WTC11 (cell line): ENCODE measurements around the gene HHIPL1. TPM values are rescaled to one million over a fixed set of nuclear protein-coding genes. Genes with fewer than 3 reads are reported as not detected.

ENCODE experiments used
- ATAC-seq: fragments of 200-7000 bp; cut with Tn5 transposase; 2 replicates; pipeline ENCODE4 v1.10.0; 2021; ENCODE audit warnings: mild to moderate bottlenecking, moderate library complexity
- CTCF ChIA-PET: fragments of 300-600 bp; sonication (Branson Sonifier 250); formaldehyde crosslinking; loops from one replicate; lab custom pipeline; 2021; ENCODE audit warnings: antibody characterized with exemption; lab: Charles Lee
- POLR2A ChIA-PET: fragments of 350-600 bp; sonication (Branson Sonifier 250); formaldehyde crosslinking; loops from one replicate; lab custom pipeline; 2021; ENCODE audit warnings: antibody characterized with exemption; lab: Charles Lee
- DNase-seq: peaks from one replicate; pipeline ENCODE4 v3.0.0; 2021; ENCODE audit warnings: low spot score
- H3K27ac Mint-ChIP-seq: 2 replicates; pipeline ENCODE4 v1.8.0; 2021; ENCODE audit warnings: mixed read lengths
- H3K27me3 Mint-ChIP-seq: 2 replicates; pipeline ENCODE4 v1.8.0; 2021; ENCODE audit warnings: low read depth, mild to moderate bottlenecking, moderate library complexity, mixed read lengths
- H3K36me3 Mint-ChIP-seq: 2 replicates; pipeline ENCODE4 v1.8.0; 2021; ENCODE audit warnings: mixed read lengths
- H3K4me1 Mint-ChIP-seq: 2 replicates; pipeline ENCODE4 v1.8.0; 2022; ENCODE audit warnings: mixed read lengths
- H3K4me3 Mint-ChIP-seq: 2 replicates; pipeline ENCODE4 v1.8.0; 2021; ENCODE audit warnings: mild to moderate bottlenecking, moderate library complexity, mixed read lengths
- H3K9me3 Mint-ChIP-seq: 2 replicates; pipeline ENCODE4 v1.8.0; 2021; ENCODE audit warnings: mixed read lengths
- CDX4 ChIP-seq: fragments of 250-450 bp; sonication (Bioruptor Pico); IDR thresholded peaks from 2 replicates; pipeline ENCODE4 v1.9.0; 2021; ENCODE audit warnings: moderate library complexity, mild to moderate bottlenecking, inconsistent platforms, borderline replicate concordance
- E2F5 ChIP-seq: sonication (generic); formaldehyde crosslinking; IDR thresholded peaks from 2 replicates; pipeline ENCODE4 v1.8.1; 2022; ENCODE audit warnings: mild to moderate bottlenecking, moderate library complexity, missing genetic modification reagents
- ETV6 ChIP-seq: sonication (generic); formaldehyde crosslinking; IDR thresholded peaks from 2 replicates; pipeline ENCODE4 v1.8.1; 2022; ENCODE audit warnings: mild to moderate bottlenecking, missing genetic modification reagents
- GABPB1 ChIP-seq: sonication (generic); formaldehyde crosslinking; IDR thresholded peaks from 2 replicates; pipeline ENCODE4 v1.8.1; 2023; ENCODE audit warnings: mild to moderate bottlenecking, missing genetic modification reagents
- SMAD3 ChIP-seq: sonication (generic); formaldehyde crosslinking; IDR thresholded peaks from 2 replicates; pipeline ENCODE4 v1.8.0; 2022; ENCODE audit warnings: missing genetic modification reagents, mild to moderate bottlenecking, borderline replicate concordance
- SMAD4 ChIP-seq: sonication (generic); formaldehyde crosslinking; IDR thresholded peaks from 2 replicates; pipeline ENCODE4 v1.8.0; 2022; ENCODE audit warnings: mild to moderate bottlenecking, missing genetic modification reagents
- USF2 ChIP-seq: sonication (generic); formaldehyde crosslinking; IDR thresholded peaks from 2 replicates; pipeline ENCODE4 v1.8.1; 2023; ENCODE audit warnings: mild to moderate bottlenecking, missing genetic modification reagents, moderate library complexity
- ZMAT4 ChIP-seq: fragments of 250-450 bp; sonication (Bioruptor Pico); IDR thresholded peaks from 2 replicates; pipeline ENCODE4 v1.9.0; 2021; ENCODE audit warnings: mild to moderate bottlenecking
- ZNF219 ChIP-seq: sonication (generic); formaldehyde crosslinking; IDR thresholded peaks from 2 replicates; pipeline ENCODE4 v1.8.0; 2023; ENCODE audit warnings: missing genetic modification reagents, mild to moderate bottlenecking, borderline replicate concordance
- ZNF317 ChIP-seq: sonication (generic); formaldehyde crosslinking; IDR thresholded peaks from 2 replicates; pipeline ENCODE4 v1.8.1; 2023; ENCODE audit warnings: low read depth, mild to moderate bottlenecking, moderate library complexity, missing genetic modification reagents, borderline replicate concordance
- ZNF396 ChIP-seq: fragments of 250-450 bp; sonication (Bioruptor Pico); IDR thresholded peaks from 2 replicates; pipeline ENCODE4 v1.8.0; 2021; ENCODE audit warnings: mild to moderate bottlenecking, moderate library complexity, borderline replicate concordance
- total RNA-seq: library from RNA; stranded (reverse); gene quantifications from 3 replicates; pipeline ENCODE4 v1.2.3, GENCODE V29; 2021
- TF ChIP-seq, protein P1 (sequence below): sonication (generic); formaldehyde crosslinking; IDR thresholded peaks from 2 replicates; pipeline ENCODE4 v1.8.1; 2022; ENCODE audit warnings: missing genetic modification reagents, borderline replicate concordance
- TF ChIP-seq, protein P2 (sequence below): sonication (generic); formaldehyde crosslinking; IDR thresholded peaks from 2 replicates; pipeline ENCODE4 v1.8.1; 2023; ENCODE audit warnings: mild to moderate bottlenecking, missing genetic modification reagents, moderate library complexity

The HHIPL1 gene
- total RNA-seq, 1 experiment from 2014 or later = 1.5 TPM

GRCh38 chr14:99643343-99643742, 1.6 kb upstream of the HHIPL1 start (continued):
- TF ChIP-seq USF2 (CRISPR knock-in tag) (no peak), ZNF219 (CRISPR knock-in tag) (no peak), ZMAT4 (CRISPR knock-in tag) (no peak)

GRCh38 chr14:99644035-99644587, 818 bp upstream of the HHIPL1 start:
- Mint-ChIP-seq H3K9me3 (no peaks in the 10 kb centered on the region), H3K4me1 (peaks cover 5% of the 10 kb centered on the region), H3K27me3 (peaks cover 37% of the 10 kb centered on the region), H3K27ac (no peak overlapping the region), H3K4me3 (peak overlapping the region; percentile 55), H3K36me3 (no peaks in the 10 kb centered on the region)
- DNase-seq (no peak), ATAC-seq (no peak)
- no peak for TF ChIP-seq GABPB1 (CRISPR knock-in tag)
- TF ChIP-seq SMAD4 = no peak
- TF ChIP-seq ETV6 (CRISPR knock-in tag) = no peak
- no peak for TF ChIP-seq USF2 (CRISPR knock-in tag)
- no peak for TF ChIP-seq E2F5 (CRISPR knock-in tag)
- TF ChIP-seq ZNF317 (CRISPR knock-in tag) = no peak
- TF ChIP-seq ZNF396 (CRISPR knock-in tag) = no peak
- TF ChIP-seq, protein P1, sequence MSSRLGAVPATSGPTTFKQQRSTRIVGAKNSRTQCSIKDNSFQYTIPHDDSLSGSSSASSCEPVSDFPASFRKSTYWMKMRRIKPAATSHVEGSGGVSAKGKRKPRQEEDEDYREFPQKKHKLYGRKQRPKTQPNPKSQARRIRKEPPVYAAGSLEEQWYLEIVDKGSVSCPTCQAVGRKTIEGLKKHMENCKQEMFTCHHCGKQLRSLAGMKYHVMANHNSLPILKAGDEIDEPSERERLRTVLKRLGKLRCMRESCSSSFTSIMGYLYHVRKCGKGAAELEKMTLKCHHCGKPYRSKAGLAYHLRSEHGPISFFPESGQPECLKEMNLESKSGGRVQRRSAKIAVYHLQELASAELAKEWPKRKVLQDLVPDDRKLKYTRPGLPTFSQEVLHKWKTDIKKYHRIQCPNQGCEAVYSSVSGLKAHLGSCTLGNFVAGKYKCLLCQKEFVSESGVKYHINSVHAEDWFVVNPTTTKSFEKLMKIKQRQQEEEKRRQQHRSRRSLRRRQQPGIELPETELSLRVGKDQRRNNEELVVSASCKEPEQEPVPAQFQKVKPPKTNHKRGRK = no peak
- TF ChIP-seq CDX4 (CRISPR knock-in tag) = no peak
- CTCF ChIA-PET = no interaction called here
- POLR2A ChIA-PET = no interaction called here

DNA sequence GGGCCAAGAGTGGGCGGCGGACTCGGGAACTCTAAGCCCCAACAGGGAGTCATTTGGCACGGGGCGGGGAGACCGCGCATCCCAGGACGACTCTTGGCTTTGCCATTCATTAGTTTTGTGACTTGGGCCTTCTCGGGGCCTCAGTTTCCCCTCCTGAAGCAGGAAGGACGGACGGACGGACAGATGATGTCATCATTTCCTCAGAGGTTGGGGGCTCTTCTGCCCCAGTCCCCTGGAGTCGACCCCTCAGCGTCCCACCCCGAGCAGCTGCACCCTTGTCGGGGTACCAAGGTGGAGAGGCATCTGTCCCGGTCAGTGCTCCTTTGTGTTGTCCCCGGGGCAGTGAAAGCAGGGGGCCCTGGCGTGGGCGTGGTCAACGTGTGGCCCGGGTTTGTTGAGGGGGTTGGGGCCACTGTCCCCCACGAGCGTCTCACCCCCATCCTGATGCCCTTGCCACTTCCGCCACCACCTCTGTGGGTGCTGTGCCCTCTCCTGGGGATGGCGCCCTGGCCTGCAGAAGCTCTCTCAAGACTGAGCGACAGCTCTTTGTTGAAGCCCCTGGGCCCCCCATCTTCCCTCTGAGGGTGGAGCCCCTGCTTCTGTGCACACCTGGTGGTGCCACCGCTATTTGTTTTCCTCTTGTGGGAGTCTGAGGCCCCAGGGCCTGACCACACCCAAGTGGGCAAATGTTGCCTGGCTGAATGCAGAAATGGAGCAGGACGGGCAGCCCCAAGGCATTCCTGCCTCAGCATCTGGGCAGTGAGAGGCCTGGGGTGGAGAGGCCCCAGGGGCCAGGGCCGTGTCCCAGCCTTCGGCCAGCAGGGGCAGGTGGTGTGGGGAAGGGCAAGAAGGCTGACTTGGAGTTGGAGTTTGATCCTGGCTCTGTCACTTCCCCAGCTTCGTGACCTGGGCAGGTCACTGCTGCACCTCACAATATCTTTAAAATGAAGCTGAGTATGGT, 896 bp downstream of the HHIPL1 start:
- TF ChIP-seq SMAD3 (CRISPR knock-in tag) (0 out of 2 replicates have a peak, but pooled peaks have one; percentile 19), ZNF317 (CRISPR knock-in tag) (no peak)
- TF ChIP-seq, protein P2, sequence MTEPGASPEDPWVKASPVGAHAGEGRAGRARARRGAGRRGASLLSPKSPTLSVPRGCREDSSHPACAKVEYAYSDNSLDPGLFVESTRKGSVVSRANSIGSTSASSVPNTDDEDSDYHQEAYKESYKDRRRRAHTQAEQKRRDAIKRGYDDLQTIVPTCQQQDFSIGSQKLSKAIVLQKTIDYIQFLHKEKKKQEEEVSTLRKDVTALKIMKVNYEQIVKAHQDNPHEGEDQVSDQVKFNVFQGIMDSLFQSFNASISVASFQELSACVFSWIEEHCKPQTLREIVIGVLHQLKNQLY (CRISPR knock-in tag) = no peak
- POLR2A ChIA-PET = no interaction called here
- peaks cover 39% of the 10 kb centered on the region for H3K27me3 Mint-ChIP-seq
- ATAC-seq (0 out of 2 replicates have a peak, but pooled peaks have one; percentile 5), DNase-seq (no peak)
- no peaks in the 10 kb centered on the region for H3K36me3 Mint-ChIP-seq
- no peak overlapping the region for H3K27ac Mint-ChIP-seq
- peaks cover 5% of the 10 kb centered on the region for H3K4me1 Mint-ChIP-seq
- CTCF ChIA-PET = interaction anchor here (0.8 kb wide), 1 partner anchor 70 kb away, joined by 3 read pairs; no protein-coding TSS in a partner anchor
- H3K9me3 Mint-ChIP-seq = no peaks in the 10 kb centered on the region
- peak overlapping the region; percentile 59 for H3K4me3 Mint-ChIP-seq
